HCEC 1CT (cell line): ENCODE measurements around the gene ZNF865.

ENCODE experiments used
- DNase-seq: peaks from one replicate; pipeline ENCODE4 v3.0.0-alpha.2; 2017

The ZNF865 gene

GRCh38 chr19:55588738-55589137, 16.7 kb upstream of the ZNF865 start:
- DNase-seq: no peak

GRCh38 chr19:55590109-55590508, 15.3 kb upstream of the ZNF865 start:
- no peak for DNase-seq

- DNase-seq: no peak
Observed at GRCh38 chr19:55590617-55591016, 14.8 kb upstream of the ZNF865 start.

GRCh38 chr19:55591555-55591954, 13.9 kb upstream of the ZNF865 start:
- no peak for DNase-seq

GRCh38 chr19:55592391-55593090, 12.9 kb upstream of the ZNF865 start:
- no peak for DNase-seq

GRCh38 chr19:55593096-55593772, 12.2 kb upstream of the ZNF865 start:
- DNase-seq: no peak

GRCh38 chr19:55594996-55595545, 10.4 kb upstream of the ZNF865 start:
- DNase-seq: no peak

- no peak for DNase-seq
Observed at GRCh38 chr19:55596304-55596703, 9.1 kb upstream of the ZNF865 start.

GRCh38 chr19:55597501-55597921, 7.9 kb upstream of the ZNF865 start:
- no peak for DNase-seq

- DNase-seq: no peak
Observed at GRCh38 chr19:55598034-55598433, 7.4 kb upstream of the ZNF865 start.

- DNase-seq: peak; percentile 91
Observed at GRCh38 chr19:55598719-55599467, 6.6 kb upstream of the ZNF865 start.

GRCh38 chr19:55599468-55599841, 6.0 kb upstream of the ZNF865 start, which contains the start of gene FIZ1:
FIZ1 (minus strand) TSS chr19:55599517; CDS start chr19:55597865, 1,652 bp downstream.
- peak; percentile 97 for DNase-seq

GRCh38 chr19:55599842-55600661, 5.4 kb upstream of the ZNF865 start, which contains the start of gene ZNF524:
ZNF524 (plus strand) TSS chr19:55600288; CDS start chr19:55602113, 1,825 bp downstream.
- peak; percentile 82 for DNase-seq

- no peak for DNase-seq
Observed at GRCh38 chr19:55600662-55601028, 4.8 kb upstream of the ZNF865 start.

GRCh38 chr19:55601084-55601483, 4.4 kb upstream of the ZNF865 start:
- no peak for DNase-seq

- DNase-seq: no peak
Observed at GRCh38 chr19:55602104-55603001, 3.1 kb upstream of the ZNF865 start.

GRCh38 chr19:55603115-55603514, 2.3 kb upstream of the ZNF865 start:
- no peak for DNase-seq

- DNase-seq: no peak
Observed at GRCh38 chr19:55603581-55604292, 1.7 kb upstream of the ZNF865 start.

GRCh38 chr19:55605207-55605636, 225 bp upstream of the ZNF865 start:
- peak; percentile 98 for DNase-seq

- no peak for DNase-seq
Observed at GRCh38 chr19:55606471-55606787, 982 bp downstream of the ZNF865 start.

- DNase-seq: no peak
Observed at GRCh38 chr19:55606817-55607216, 1.4 kb downstream of the ZNF865 start.
